ENCODE results near the gene STAM2.

DNA sequence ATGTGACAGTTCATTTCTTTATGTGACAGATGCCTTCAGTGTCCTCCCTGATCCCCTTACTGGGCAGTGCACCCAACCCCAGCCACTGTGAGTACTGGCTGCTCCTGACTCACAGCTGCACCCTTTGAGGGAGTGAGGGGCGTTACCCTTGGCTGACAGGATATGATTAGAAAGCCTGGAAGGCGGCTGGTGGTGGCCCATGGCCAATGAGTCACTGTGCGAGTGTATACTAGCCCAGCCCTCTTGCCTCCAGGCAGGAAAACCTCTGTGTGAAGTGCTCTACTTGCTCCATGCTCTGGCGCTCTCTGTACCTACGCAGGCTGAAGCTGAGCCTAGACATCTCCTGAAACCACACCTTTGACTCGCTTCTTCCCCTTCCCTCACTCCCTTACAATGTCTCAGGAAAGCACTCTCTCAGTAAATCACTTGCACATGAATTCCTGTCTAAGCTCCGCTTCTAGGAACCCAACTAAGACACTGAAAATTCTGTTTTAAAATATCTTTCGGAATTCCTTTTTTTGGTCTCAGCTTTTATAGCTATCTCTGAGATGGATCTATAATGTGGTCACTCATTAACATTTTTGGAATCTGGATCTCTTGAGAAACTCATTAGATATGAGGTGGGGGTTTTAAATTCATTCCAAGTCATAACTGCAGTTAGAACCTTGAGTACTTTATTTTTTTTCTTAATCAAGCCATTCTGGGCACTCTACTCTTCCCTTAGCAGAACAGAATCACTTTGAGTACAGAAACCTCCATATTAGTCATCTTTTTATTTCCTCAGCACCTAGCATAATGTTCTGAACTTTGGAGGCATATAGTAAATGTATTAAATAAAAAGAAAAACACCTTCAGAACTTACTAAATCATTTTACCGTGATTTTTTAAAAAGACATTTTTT, 25.3 kb upstream of the STAM2 start:
- TF ChIP-seq CTCF (IDR thresholded peaks at IDR 0.05; ENCODE audit: poor library complexity): no peak
- TF ChIP-seq EZH2 (IDR thresholded peaks at IDR 0.05; ENCODE audit: borderline replicate concordance): no peak

Data from hepatocyte (in vitro differentiated cells).